ENCODE data around the gene C15orf40.
"Not testable (repeated sequence)": the region's sequence is repeated elsewhere in the genome, so short reads cannot be mapped to it uniquely, and the experiment has no call there.

Gene C15orf40

GRCh38 chr15:83011271-83012075, at the start of gene C15orf40:
C15orf40 (minus strand) TSS chr15:83011639; CDS start chr15:83011607, 32 bp downstream.
- DNase-seq, result peak; percentile 61

- no peak for DNase-seq
Measured at GRCh38 chr15:83057696-83058376, 46.4 kb upstream of the C15orf40 start.

- no peak for DNase-seq
Measured at GRCh38 chr15:83057002-83057401, 45.6 kb upstream of the C15orf40 start.

- DNase-seq, result no peak
Measured at GRCh38 chr15:83053151-83053550, 41.7 kb upstream of the C15orf40 start.

- no peak for DNase-seq
Measured at GRCh38 chr15:83046558-83047127, 35.2 kb upstream of the C15orf40 start.

GRCh38 chr15:83044156-83044555, 32.7 kb upstream of the C15orf40 start:
- no peak for DNase-seq

GRCh38 chr15:83039206-83039605, 27.8 kb upstream of the C15orf40 start:
- no peak for DNase-seq

GRCh38 chr15:83036253-83036652, 24.8 kb upstream of the C15orf40 start:
- DNase-seq, result no peak

- DNase-seq, result not testable (repeated sequence)
Measured at GRCh38 chr15:83031234-83031633, 19.8 kb upstream of the C15orf40 start.

- DNase-seq, result peak; percentile 4
Measured at GRCh38 chr15:83030021-83030420, 18.6 kb upstream of the C15orf40 start.

- no peak for DNase-seq
Measured at GRCh38 chr15:83018436-83018835, 7.0 kb upstream of the C15orf40 start.

- DNase-seq, result no peak
Measured at GRCh38 chr15:83016906-83017305, 5.5 kb upstream of the C15orf40 start.

- no peak for DNase-seq
Measured at GRCh38 chr15:83015361-83015760, 3.9 kb upstream of the C15orf40 start.

GRCh38 chr15:83014205-83014653, 2.8 kb upstream of the C15orf40 start:
- DNase-seq, result no peak

GRCh38 chr15:83012636-83013035, 1.2 kb upstream of the C15orf40 start:
- no peak for DNase-seq

- DNase-seq, result no peak
Measured at GRCh38 chr15:83012076-83012426, 612 bp upstream of the C15orf40 start.

GRCh38 chr15:83010709-83011270, 649 bp downstream of the C15orf40 start:
- DNase-seq, result no peak

GRCh38 chr15:83000672-83001031, 10.8 kb downstream of the C15orf40 start:
- DNase-seq, result not testable (repeated sequence)

- DNase-seq, result no peak
Measured at GRCh38 chr15:82999905-83000671, 11.4 kb downstream of the C15orf40 start.

GRCh38 chr15:82999426-82999825, 12.0 kb downstream of the C15orf40 start:
- no peak for DNase-seq

GRCh38 chr15:82995938-82996337, 15.5 kb downstream of the C15orf40 start:
- DNase-seq, result no peak

- DNase-seq, result no peak
Measured at GRCh38 chr15:82995076-82995475, 16.4 kb downstream of the C15orf40 start.

- no peak for DNase-seq
Measured at GRCh38 chr15:82993144-82993543, 18.3 kb downstream of the C15orf40 start.

Measured in 8988T (cell line).